H9 (cell line): ENCODE results near the gene LDHD. TPM values are rescaled to one million over a fixed set of nuclear protein-coding genes. Genes with fewer than 3 reads are reported as not detected.

ENCODE experiments used
- DNase-seq: peaks from one replicate; pipeline ENCODE4 v3.0.0-alpha.2; 2017
- H2AFZ ChIP-seq: one replicate; pipeline ENCODE4 v1.6.1; 2013; ENCODE audit warnings: mild to moderate bottlenecking, low read length, control low read depth, moderate library complexity
- H2AK5ac ChIP-seq: 2 replicates; pipeline ENCODE4 v1.6.1; 2013; ENCODE audit warnings: low read length, control low read depth, mixed read lengths; ENCODE audit not compliant: insufficient read length
- H2BK120ac ChIP-seq: one replicate; pipeline ENCODE4 v1.6.1; 2013; ENCODE audit warnings: low read depth, mild to moderate bottlenecking, low read length, control low read depth, inconsistent platforms; ENCODE audit not compliant: poor library complexity, severe bottlenecking
- H2BK12ac ChIP-seq: 2 replicates; pipeline ENCODE4 v1.6.1; 2013; ENCODE audit warnings: low read length, control low read depth, mixed read lengths, low read depth; ENCODE audit not compliant: insufficient read length
- H2BK15ac ChIP-seq: 2 replicates; pipeline ENCODE4 v1.6.1; 2013; ENCODE audit warnings: low read depth, low read length, control low read depth
- H2BK20ac ChIP-seq: one replicate; pipeline ENCODE4 v1.6.1; 2013; ENCODE audit warnings: low read depth, mild to moderate bottlenecking, low read length, control low read depth, inconsistent platforms; ENCODE audit not compliant: poor library complexity, severe bottlenecking
- H2BK5ac ChIP-seq: 2 replicates; pipeline ENCODE4 v1.6.1; 2013; ENCODE audit warnings: low read length, control low read depth, mixed read lengths; ENCODE audit not compliant: insufficient read length
- H3K14ac ChIP-seq: 2 replicates; pipeline ENCODE4 v1.6.1; 2013; ENCODE audit warnings: low read length, control low read depth; ENCODE audit not compliant: insufficient read depth
- H3K18ac ChIP-seq: 2 replicates; pipeline ENCODE4 v1.6.1; 2013; ENCODE audit warnings: low read depth, mild to moderate bottlenecking, mixed read lengths, low read length, control low read depth; ENCODE audit not compliant: insufficient read length
- H3K23ac ChIP-seq: 2 replicates; pipeline ENCODE4 v1.6.1; 2013; ENCODE audit warnings: low read length, control low read depth, mixed read lengths, low read depth; ENCODE audit not compliant: insufficient read length
- H3K23me2 ChIP-seq: 2 replicates; pipeline ENCODE4 v1.6.1; 2013; ENCODE audit warnings: low read depth, mild to moderate bottlenecking, mixed read lengths, low read length, control low read depth; ENCODE audit not compliant: insufficient read length, poor library complexity, severe bottlenecking
- H3K27ac ChIP-seq: 2 replicates; pipeline ENCODE4 v1.5.1; 2013; ENCODE audit warnings: low read length, control low read depth, mixed read lengths, low read depth; ENCODE audit not compliant: insufficient read length
- H3K27me3 ChIP-seq: 2 replicates; pipeline ENCODE4 v1.6.1; 2013; ENCODE audit warnings: low read length, control low read depth, inconsistent platforms; ENCODE audit not compliant: insufficient read depth
- H3K4ac ChIP-seq: 2 replicates; pipeline ENCODE4 v1.6.1; 2013; ENCODE audit warnings: low read depth, mild to moderate bottlenecking, control low read depth, inconsistent platforms, low read length, moderate library complexity
- H3K4me1 ChIP-seq: 2 replicates; pipeline ENCODE4 v1.6.1; 2013; ENCODE audit warnings: low read length, control low read depth, inconsistent platforms; ENCODE audit not compliant: insufficient read depth
- H3K4me2 ChIP-seq: 2 replicates; pipeline ENCODE4 v1.6.1; 2013; ENCODE audit warnings: low read length, control low read depth, mixed read lengths; ENCODE audit not compliant: insufficient read length, insufficient read depth
- H3K56ac ChIP-seq: 2 replicates; pipeline ENCODE4 v1.6.1; 2013; ENCODE audit warnings: low read depth, mild to moderate bottlenecking, mixed read lengths, low read length, control low read depth; ENCODE audit not compliant: insufficient read length
- H3K79me1 ChIP-seq: 2 replicates; pipeline ENCODE4 v1.6.1; 2013; ENCODE audit warnings: low read depth, mild to moderate bottlenecking, moderate library complexity, low read length, control low read depth, inconsistent platforms; ENCODE audit not compliant: insufficient read depth, poor library complexity, severe bottlenecking
- H3K79me2 ChIP-seq: 2 replicates; pipeline ENCODE4 v1.6.1; 2013; ENCODE audit warnings: low read length, control low read depth, inconsistent platforms; ENCODE audit not compliant: insufficient read depth
- H3K9ac ChIP-seq: 2 replicates; pipeline ENCODE4 v1.6.1; 2013; ENCODE audit warnings: low read length, control low read depth, mixed read lengths; ENCODE audit not compliant: insufficient read length; ENCODE audit errors: extremely low read depth
- H3K9me3 ChIP-seq: one replicate; pipeline ENCODE4 v1.6.1; 2013; ENCODE audit warnings: low read depth, low read length, inconsistent platforms; ENCODE audit not compliant: control insufficient read depth
- H3T11ph ChIP-seq: one replicate; pipeline ENCODE4 v1.6.1; 2013; ENCODE audit warnings: mild to moderate bottlenecking, low read length, control low read depth, inconsistent platforms
- H4K20me1 ChIP-seq: one replicate; pipeline ENCODE4 v1.6.1; 2013; ENCODE audit not compliant: control insufficient read depth, insufficient read length, insufficient read depth
- H4K5ac ChIP-seq: 2 replicates; pipeline ENCODE4 v1.6.1; 2013; ENCODE audit warnings: low read depth, mild to moderate bottlenecking, mixed read lengths, low read length, control low read depth; ENCODE audit not compliant: insufficient read length
- H4K8ac ChIP-seq: replicated peaks from 2 replicates; pipeline ENCODE4 v1.6.1; 2013; ENCODE audit warnings: low read length, control low read depth, mixed read lengths, low read depth; ENCODE audit not compliant: insufficient read length
- H4K91ac ChIP-seq: 2 replicates; pipeline ENCODE4 v1.6.1; 2013; ENCODE audit warnings: low read depth, mild to moderate bottlenecking, moderate library complexity, mixed read lengths, low read length, control low read depth; ENCODE audit not compliant: insufficient read length
- H3K27ac Mint-ChIP-seq, 3 experiments: 2 replicates in 2 of 3; 3 replicates in 1 of 3; pipeline ENCODE4 v1.8.0; 2020 to 2021; ENCODE audit warnings: mixed read lengths in 3 of 3, mild to moderate bottlenecking in 1 of 3, moderate library complexity in 1 of 3
- H3K27me3 Mint-ChIP-seq: 2 replicates; pipeline ENCODE4 v1.8.0; 2021; ENCODE audit warnings: low read depth, mild to moderate bottlenecking, moderate library complexity, mixed read lengths
- H3K36me3 Mint-ChIP-seq, 3 experiments: 2 replicates in 2 of 3; 3 replicates in 1 of 3; pipeline ENCODE4 v1.8.0; 2020 to 2021; ENCODE audit warnings: low read depth in 3 of 3, mixed read lengths in 3 of 3; ENCODE audit not compliant: insufficient read depth in 1 of 3
- H3K4me1 Mint-ChIP-seq, 2 experiments: 2 replicates each; pipeline ENCODE4 v1.8.0; 2020; ENCODE audit warnings: mixed read lengths in 2 of 2
- H3K4me3 Mint-ChIP-seq, 2 experiments: 2 replicates in 1 of 2; 3 replicates in 1 of 2; pipeline ENCODE4 v1.8.0; 2020 to 2021; ENCODE audit warnings: mild to moderate bottlenecking in 2 of 2, mixed read lengths in 2 of 2, moderate library complexity in 1 of 2
- H3K9me3 Mint-ChIP-seq, 2 experiments: 2 replicates in 1 of 2; 3 replicates in 1 of 2; pipeline ENCODE4 v1.8.0; 2020; ENCODE audit warnings: mild to moderate bottlenecking in 2 of 2, mixed read lengths in 2 of 2, moderate library complexity in 1 of 2
- CTCF ChIP-seq: fragments of 200-600 bp; sonication (generic); conservative IDR thresholded peaks from 3 replicates; pipeline ENCODE4 v1.8.0; 2021; ENCODE audit warnings: antibody characterized with exemption, mild to moderate bottlenecking
- WGBS: extraction: QIAGEN DNeasy Blood & Tissue Kit; methylation state at CpG from one replicate; pipeline ENCODE4 v1.1.7; 2013; ENCODE audit warnings: missing lambda C conversion rate, low lambda C conversion rate, mixed read lengths; ENCODE audit not compliant: insufficient read length; ENCODE audit errors: extremely low coverage; 5-methylcytosine and 5-hydroxymethylcytosine counted together
- total RNA-seq: library from RNA; stranded (reverse); gene quantifications from 2 replicates; pipeline ENCODE4 v1.2.1, GENCODE V29; 2021

LDHD gene
- total RNA-seq, 1 experiment from 2014 or later = 14.7 TPM

- Mint-ChIP-seq H3K36me3 (peaks cover 2 to 13% (median 5%) of the 10 kb centered on the region in 3 experiments; a peak in 5 of 7 replicates), H3K4me1 (peaks cover 44 to 55% of the 10 kb centered on the region in 2 experiments), H3K4me3 (no peak overlapping the region), H3K9me3 (no peaks in the 10 kb centered on the region), H3K27ac (peak overlapping the region in 1 of 3 experiments; percentile 1; a peak in 1 of 7 replicates), H3K27me3 (no peaks in the 10 kb centered on the region)
- H2BK20ac ChIP-seq = no peak overlapping the region
- no peak overlapping the region for H4K8ac ChIP-seq
- no peaks in the 10 kb centered on the region for H3K27me3 ChIP-seq
- H3K23me2 ChIP-seq = no peaks in the 10 kb centered on the region
- H2BK12ac ChIP-seq = no peak overlapping the region
- no peak overlapping the region for H3K14ac ChIP-seq
- no peaks in the 10 kb centered on the region for H3K9me3 ChIP-seq
- no peak overlapping the region for H2BK15ac ChIP-seq
- H2BK5ac ChIP-seq = no peak overlapping the region
- no peak overlapping the region for H3K4me2 ChIP-seq
- H3K79me1 ChIP-seq = no peaks in the 10 kb centered on the region
- H4K5ac ChIP-seq = no peak overlapping the region
- no peak overlapping the region for H2AK5ac ChIP-seq
- H3K27ac ChIP-seq = no peak overlapping the region
- H2BK120ac ChIP-seq = no peak overlapping the region
- no peak overlapping the region for H3T11ph ChIP-seq
- DNase-seq = no peak
- H4K20me1 ChIP-seq = no peaks in the 10 kb centered on the region
- H4K91ac ChIP-seq = no peak overlapping the region
- H3K79me2 ChIP-seq = peaks cover 3% of the 10 kb centered on the region; the same call in 1 of the 2 replicates
- WGBS = no CpG with 5 or more reads among the region's 3 CpGs
- peaks cover 3% of the 10 kb centered on the region for H3K4me1 ChIP-seq
- H3K56ac ChIP-seq = no peak overlapping the region
- H3K4ac ChIP-seq = no peak overlapping the region
- no peak overlapping the region for H3K23ac ChIP-seq
- no peak for TF ChIP-seq CTCF
- H2AFZ ChIP-seq = no peak overlapping the region
- H3K9ac ChIP-seq = no peak overlapping the region
- no peak overlapping the region for H3K18ac ChIP-seq
Measured at GRCh38 chr16:75088216-75088615, 28.4 kb downstream of the LDHD start.
